ENCODE measurements around the gene LPCAT2. TPM values are rescaled to one million over a fixed set of nuclear protein-coding genes. Genes with fewer than 3 reads are reported as not detected.
"Not testable (repeated sequence)": the region's sequence is repeated elsewhere in the genome, so short reads cannot be mapped to it uniquely, and the experiment has no call there.

The LPCAT2 gene
- total RNA-seq, 2 experiments from 2014 or later = 0.16 TPM; not detected in 1

GRCh38 chr16:55605754-55606336, 97.0 kb downstream of the LPCAT2 start:
- DNase-seq (no peak), ATAC-seq (no peak)
- no peak for TF ChIP-seq CTCF (IDR thresholded peaks at IDR 0.05)
- ChIA-PET CTCF (no interaction called here), POLR2A (no interaction called here)
- H3K27ac Mint-ChIP-seq = no peak overlapping the region
- intact Hi-C loops (cut with micrococcal nuclease) = no loop called here
- peaks cover 1% of the 10 kb centered on the region for H3K27me3 Mint-ChIP-seq
- no peaks in the 10 kb centered on the region for H3K4me1 Mint-ChIP-seq (ENCODE audit: low read depth)
- H3K9me3 Mint-ChIP-seq = peaks cover 2% of the 10 kb centered on the region
- H3K4me3 Mint-ChIP-seq = no peak overlapping the region
- no peaks in the 10 kb centered on the region for H3K36me3 Mint-ChIP-seq (ENCODE audit: low read depth)

- Mint-ChIP-seq H3K9me3 (peaks cover 2% of the 10 kb centered on the region), H3K27ac (no peak overlapping the region), H3K4me1 (ENCODE audit: low read depth) (no peaks in the 10 kb centered on the region), H3K27me3 (peaks cover 5% of the 10 kb centered on the region), H3K4me3 (no peak overlapping the region), H3K36me3 (ENCODE audit: low read depth) (peaks cover 2% of the 10 kb centered on the region)
- no peak for DNase-seq
- POLR2A ChIA-PET = no interaction called here
- ATAC-seq = no peak
- TF ChIP-seq CTCF (IDR thresholded peaks at IDR 0.05) = no peak
- CTCF ChIA-PET = no interaction called here
- intact Hi-C loops (cut with micrococcal nuclease) = no loop called here
Observed at GRCh38 chr16:55613613-55614335, 104.9 kb downstream of the LPCAT2 start.

GRCh38 chr16:55615071-55615470, 106.2 kb downstream of the LPCAT2 start:
- no peaks in the 10 kb centered on the region for H3K9me3 Mint-ChIP-seq
- no peak for DNase-seq
- peaks cover 6% of the 10 kb centered on the region for H3K27me3 Mint-ChIP-seq
- H3K27ac Mint-ChIP-seq = no peak overlapping the region
- POLR2A ChIA-PET = no interaction called here
- no peak for TF ChIP-seq CTCF (IDR thresholded peaks at IDR 0.05)
- intact Hi-C loops (cut with micrococcal nuclease) = no loop called here
- no peaks in the 10 kb centered on the region for H3K4me1 Mint-ChIP-seq (ENCODE audit: low read depth)
- H3K4me3 Mint-ChIP-seq = no peak overlapping the region
- CTCF ChIA-PET = no interaction called here
- no peak for ATAC-seq
- H3K36me3 Mint-ChIP-seq (ENCODE audit: low read depth) = peaks cover 2% of the 10 kb centered on the region

GRCh38 chr16:55615670-55616069, 106.8 kb downstream of the LPCAT2 start:
- POLR2A ChIA-PET, H3K27ac Mint-ChIP-seq, H3K4me3 Mint-ChIP-seq: not testable (repeated sequence)

GRCh38 chr16:55621771-55622170, 112.9 kb downstream of the LPCAT2 start:
- ChIA-PET POLR2A (no interaction called here), CTCF (interaction anchor here (0.7 to 1.3 kb wide), 3 partner anchors 25 to 80 kb away, joined by 3 read pairs; no protein-coding TSS in a partner anchor)
- H3K4me1 Mint-ChIP-seq (ENCODE audit: low read depth) = no peaks in the 10 kb centered on the region
- no peak for TF ChIP-seq CTCF (IDR thresholded peaks at IDR 0.05)
- ATAC-seq (no peak), DNase-seq (no peak)
- intact Hi-C loops (cut with micrococcal nuclease) = no loop called here
- no peak overlapping the region for H3K4me3 Mint-ChIP-seq
- H3K9me3 Mint-ChIP-seq = no peaks in the 10 kb centered on the region
- no peak overlapping the region for H3K27ac Mint-ChIP-seq
- H3K27me3 Mint-ChIP-seq = peaks cover 3% of the 10 kb centered on the region
- H3K36me3 Mint-ChIP-seq (ENCODE audit: low read depth) = no peaks in the 10 kb centered on the region

More at GRCh38 chr16:55615670-55616069, 106.8 kb downstream of the LPCAT2 start:
- H3K9me3 Mint-ChIP-seq; H3K4me1 Mint-ChIP-seq (ENCODE audit: low read depth); ATAC-seq; H3K27me3 Mint-ChIP-seq; CTCF ChIA-PET; intact Hi-C loops (cut with micrococcal nuclease); DNase-seq; H3K36me3 Mint-ChIP-seq (ENCODE audit: low read depth): not testable (repeated sequence)
